MM.1S (cell line): ENCODE measurements around the gene AATK.

ENCODE experiments used
- EZH2 ChIP-seq: fragments of 300-600 bp; sonication (generic); optimal IDR thresholded peaks from 2 replicates; pipeline ENCODE3; 2017; ENCODE audit warnings: low read depth, mild to moderate bottlenecking, antibody characterized with exemption, low read length, mixed read lengths
- TF ChIP-seq, protein P1 (sequence below): fragments of 300-600 bp; sonication (generic); IDR thresholded peaks from 2 replicates; pipeline ENCODE4 v1.5.1; 2016; ENCODE audit warnings: antibody characterized with exemption, low read length, mixed read lengths

DNA sequence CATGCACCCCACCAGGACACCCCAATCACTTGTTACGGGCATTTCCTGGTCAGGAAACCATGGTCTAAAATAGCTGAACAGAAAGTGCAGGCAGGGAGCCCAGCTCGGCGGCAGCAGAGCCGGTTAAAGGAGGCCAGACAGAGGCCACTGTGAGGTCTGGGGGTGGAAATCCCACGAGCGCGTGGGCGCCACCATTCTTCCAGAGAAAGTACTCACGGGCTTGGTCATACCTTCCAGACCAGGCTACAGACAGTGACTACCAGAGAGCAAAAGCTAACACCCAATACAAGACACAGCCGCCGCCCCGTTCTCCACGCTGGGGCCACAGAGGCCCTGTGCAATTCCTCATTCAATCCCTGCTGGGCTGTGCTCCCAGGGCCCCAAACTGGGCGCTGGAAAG lies 44.8 kb upstream of the AATK start:
- TF ChIP-seq, protein P1, sequence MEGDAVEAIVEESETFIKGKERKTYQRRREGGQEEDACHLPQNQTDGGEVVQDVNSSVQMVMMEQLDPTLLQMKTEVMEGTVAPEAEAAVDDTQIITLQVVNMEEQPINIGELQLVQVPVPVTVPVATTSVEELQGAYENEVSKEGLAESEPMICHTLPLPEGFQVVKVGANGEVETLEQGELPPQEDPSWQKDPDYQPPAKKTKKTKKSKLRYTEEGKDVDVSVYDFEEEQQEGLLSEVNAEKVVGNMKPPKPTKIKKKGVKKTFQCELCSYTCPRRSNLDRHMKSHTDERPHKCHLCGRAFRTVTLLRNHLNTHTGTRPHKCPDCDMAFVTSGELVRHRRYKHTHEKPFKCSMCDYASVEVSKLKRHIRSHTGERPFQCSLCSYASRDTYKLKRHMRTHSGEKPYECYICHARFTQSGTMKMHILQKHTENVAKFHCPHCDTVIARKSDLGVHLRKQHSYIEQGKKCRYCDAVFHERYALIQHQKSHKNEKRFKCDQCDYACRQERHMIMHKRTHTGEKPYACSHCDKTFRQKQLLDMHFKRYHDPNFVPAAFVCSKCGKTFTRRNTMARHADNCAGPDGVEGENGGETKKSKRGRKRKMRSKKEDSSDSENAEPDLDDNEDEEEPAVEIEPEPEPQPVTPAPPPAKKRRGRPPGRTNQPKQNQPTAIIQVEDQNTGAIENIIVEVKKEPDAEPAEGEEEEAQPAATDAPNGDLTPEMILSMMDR = no peak
- TF ChIP-seq EZH2 = no peak
